ENCODE data around the gene CYB561.
A peak's percentile ranks its signal among the peaks of the same experiment; 100 is the strongest.

The CYB561 gene

GRCh38 chr17:63437287-63438091 is 8.6 kb downstream of the CYB561 start:
- H3K4me1 ChIP-seq (ENCODE audit: control insufficient read depth, insufficient read depth, low read length): peaks cover 50% of the 10 kb centered on the region
- no peaks in the 10 kb centered on the region for H3K36me3 ChIP-seq (ENCODE audit: insufficient read depth, low read length)
- no peak overlapping the region for H3K4me2 ChIP-seq (ENCODE audit: low read length)
- no peak overlapping the region for H3K4me3 ChIP-seq (ENCODE audit: low read length)
- no peaks in the 10 kb centered on the region for H3K27me3 ChIP-seq (ENCODE audit: control insufficient read depth, insufficient read depth, low read length)
- no peak overlapping the region for H3K9ac ChIP-seq (ENCODE audit: low read depth, low read length)
- no peaks in the 10 kb centered on the region for H3K9me3 ChIP-seq (replicated peaks; ENCODE audit: low read length)

GRCh38 chr17:63436523-63437110 is 9.5 kb downstream of the CYB561 start:
- H3K4me1 ChIP-seq (ENCODE audit: control insufficient read depth, insufficient read depth, low read length): peaks cover 55% of the 10 kb centered on the region
- no peaks in the 10 kb centered on the region for H3K9me3 ChIP-seq (replicated peaks; ENCODE audit: low read length)
- H3K4me3 ChIP-seq (ENCODE audit: low read length): no peak overlapping the region
- H3K36me3 ChIP-seq (ENCODE audit: insufficient read depth, low read length): no peaks in the 10 kb centered on the region
- no peaks in the 10 kb centered on the region for H3K27me3 ChIP-seq (ENCODE audit: control insufficient read depth, insufficient read depth, low read length)
- H3K9ac ChIP-seq (ENCODE audit: low read depth, low read length): no peak overlapping the region
- no peak overlapping the region for H3K4me2 ChIP-seq (ENCODE audit: low read length)

- Histone ChIP-seq H3K9ac (ENCODE audit: low read depth, low read length) (no peak overlapping the region), H3K9me3 (replicated peaks; ENCODE audit: low read length) (no peaks in the 10 kb centered on the region), H3K27me3 (ENCODE audit: control insufficient read depth, insufficient read depth, low read length) (no peaks in the 10 kb centered on the region), H3K36me3 (ENCODE audit: insufficient read depth, low read length) (no peaks in the 10 kb centered on the region), H3K4me3 (ENCODE audit: low read length) (no peak overlapping the region), H3K4me2 (ENCODE audit: low read length) (peak overlapping the region; percentile 68), H3K4me1 (ENCODE audit: control insufficient read depth, insufficient read depth, low read length) (peaks cover 55% of the 10 kb centered on the region)
Measured at GRCh38 chr17:63435681-63436522, 10.2 kb downstream of the CYB561 start.

GRCh38 chr17:63434951-63435571 is 11.0 kb downstream of the CYB561 start:
- Histone ChIP-seq H3K9ac (ENCODE audit: low read depth, low read length) (no peak overlapping the region), H3K36me3 (ENCODE audit: insufficient read depth, low read length) (peaks cover 3% of the 10 kb centered on the region), H3K4me1 (ENCODE audit: control insufficient read depth, insufficient read depth, low read length) (peaks cover 54% of the 10 kb centered on the region), H3K4me3 (ENCODE audit: low read length) (peak overlapping the region; percentile 8), H3K4me2 (ENCODE audit: low read length) (peak overlapping the region; percentile 68), H3K27me3 (ENCODE audit: control insufficient read depth, insufficient read depth, low read length) (no peaks in the 10 kb centered on the region), H3K9me3 (replicated peaks; ENCODE audit: low read length) (no peaks in the 10 kb centered on the region)

- Histone ChIP-seq H3K9ac (ENCODE audit: low read depth, low read length) (peak overlapping the region; percentile 73), H3K27me3 (ENCODE audit: control insufficient read depth, insufficient read depth, low read length) (no peaks in the 10 kb centered on the region), H3K4me3 (ENCODE audit: low read length) (peak overlapping the region; percentile 25), H3K36me3 (ENCODE audit: insufficient read depth, low read length) (peaks cover 8% of the 10 kb centered on the region), H3K4me2 (ENCODE audit: low read length) (peak overlapping the region; percentile 68), H3K9me3 (replicated peaks; ENCODE audit: low read length) (no peaks in the 10 kb centered on the region), H3K4me1 (ENCODE audit: control insufficient read depth, insufficient read depth, low read length) (peaks cover 48% of the 10 kb centered on the region)
Measured at GRCh38 chr17:63433746-63434591, 12.1 kb downstream of the CYB561 start.

- H3K9ac ChIP-seq (ENCODE audit: low read depth, low read length): peak overlapping the region; percentile 25
- no peak overlapping the region for H3K4me3 ChIP-seq (ENCODE audit: low read length)
- H3K4me2 ChIP-seq (ENCODE audit: low read length): peak overlapping the region; percentile 68
- peaks cover 43% of the 10 kb centered on the region for H3K4me1 ChIP-seq (ENCODE audit: control insufficient read depth, insufficient read depth, low read length)
- no peaks in the 10 kb centered on the region for H3K27me3 ChIP-seq (ENCODE audit: control insufficient read depth, insufficient read depth, low read length)
- H3K9me3 ChIP-seq (replicated peaks; ENCODE audit: low read length): no peaks in the 10 kb centered on the region
- peaks cover 8% of the 10 kb centered on the region for H3K36me3 ChIP-seq (ENCODE audit: insufficient read depth, low read length)
Measured at GRCh38 chr17:63431939-63432804, 13.9 kb downstream of the CYB561 start.

- no peak overlapping the region for H3K9ac ChIP-seq (ENCODE audit: low read depth, low read length)
- no peaks in the 10 kb centered on the region for H3K27me3 ChIP-seq (ENCODE audit: control insufficient read depth, insufficient read depth, low read length)
- peaks cover 8% of the 10 kb centered on the region for H3K36me3 ChIP-seq (ENCODE audit: insufficient read depth, low read length)
- no peak overlapping the region for H3K4me2 ChIP-seq (ENCODE audit: low read length)
- H3K4me1 ChIP-seq (ENCODE audit: control insufficient read depth, insufficient read depth, low read length): peaks cover 40% of the 10 kb centered on the region
- no peak overlapping the region for H3K4me3 ChIP-seq (ENCODE audit: low read length)
- no peaks in the 10 kb centered on the region for H3K9me3 ChIP-seq (replicated peaks; ENCODE audit: low read length)
Measured at GRCh38 chr17:63431618-63431938, 14.5 kb downstream of the CYB561 start.

- H3K9me3 ChIP-seq (replicated peaks; ENCODE audit: low read length): no peaks in the 10 kb centered on the region
- no peak overlapping the region for H3K4me3 ChIP-seq (ENCODE audit: low read length)
- H3K9ac ChIP-seq (ENCODE audit: low read depth, low read length): no peak overlapping the region
- peaks cover 36% of the 10 kb centered on the region for H3K4me1 ChIP-seq (ENCODE audit: control insufficient read depth, insufficient read depth, low read length)
- peaks cover 13% of the 10 kb centered on the region for H3K36me3 ChIP-seq (ENCODE audit: insufficient read depth, low read length)
- H3K27me3 ChIP-seq (ENCODE audit: control insufficient read depth, insufficient read depth, low read length): no peaks in the 10 kb centered on the region
- no peak overlapping the region for H3K4me2 ChIP-seq (ENCODE audit: low read length)
Measured at GRCh38 chr17:63430223-63430622, 15.9 kb downstream of the CYB561 start.

GRCh38 chr17:63429766-63430165 is 16.3 kb downstream of the CYB561 start:
- no peak overlapping the region for H3K9ac ChIP-seq (ENCODE audit: low read depth, low read length)
- H3K9me3 ChIP-seq (replicated peaks; ENCODE audit: low read length): no peaks in the 10 kb centered on the region
- no peak overlapping the region for H3K4me3 ChIP-seq (ENCODE audit: low read length)
- peaks cover 31% of the 10 kb centered on the region for H3K4me1 ChIP-seq (ENCODE audit: control insufficient read depth, insufficient read depth, low read length)
- no peak overlapping the region for H3K4me2 ChIP-seq (ENCODE audit: low read length)
- peaks cover 16% of the 10 kb centered on the region for H3K36me3 ChIP-seq (ENCODE audit: insufficient read depth, low read length)
- no peaks in the 10 kb centered on the region for H3K27me3 ChIP-seq (ENCODE audit: control insufficient read depth, insufficient read depth, low read length)

- peaks cover 42% of the 10 kb centered on the region for H3K36me3 ChIP-seq (ENCODE audit: insufficient read depth, low read length)
- no peaks in the 10 kb centered on the region for H3K27me3 ChIP-seq (ENCODE audit: control insufficient read depth, insufficient read depth, low read length)
- no peak overlapping the region for H3K9ac ChIP-seq (ENCODE audit: low read depth, low read length)
- H3K4me1 ChIP-seq (ENCODE audit: control insufficient read depth, insufficient read depth, low read length): peaks cover 4% of the 10 kb centered on the region
- H3K9me3 ChIP-seq (replicated peaks; ENCODE audit: low read length): no peaks in the 10 kb centered on the region
- no peak overlapping the region for H3K4me3 ChIP-seq (ENCODE audit: low read length)
- no peak overlapping the region for H3K4me2 ChIP-seq (ENCODE audit: low read length)
Measured at GRCh38 chr17:63426917-63427308, 19.2 kb downstream of the CYB561 start.

Measured in skeletal muscle satellite cell (primary cell).